ENCODE results near the gene ABR. TPM values are rescaled to one million over a fixed set of nuclear protein-coding genes. Genes with fewer than 3 reads are reported as not detected.
"Not testable (repeated sequence)": the region's sequence is repeated elsewhere in the genome, so short reads cannot be mapped to it uniquely, and the experiment has no call there.

Gene ABR
- total and polyA plus RNA-seq, 4 donors = 41.8 to 172 (median 120) TPM

- H3K27ac ChIP-seq (ENCODE audit: low read depth in 1 of 2, low read length in 2 of 2); DNase-seq; H3K9me3 ChIP-seq (ENCODE audit: control insufficient read depth, low read length); H3K27me3 ChIP-seq (ENCODE audit: control insufficient read depth in 1 of 2, insufficient read depth in 2 of 2, low read length in 1 of 2); H3K4me1 ChIP-seq (ENCODE audit: control insufficient read depth in 1 of 2, insufficient read depth in 2 of 2, low read length in 2 of 2); H3K4me3 ChIP-seq (ENCODE audit: low read length in 2 of 2); H3K36me3 ChIP-seq (ENCODE audit: control insufficient read depth in 1 of 2, insufficient read depth in 2 of 2, low read length in 1 of 2); ATAC-seq (ENCODE audit: low FRiP score): not testable (repeated sequence)
- intact Hi-C loops (cut with DNase I) = loop anchor here (10.0 kb wide), 2 partner anchors 90 to 100 kb away; no protein-coding TSS in a partner anchor
- whole genome bisulfite sequencing, 2 donors = 51 to 55% methylated on average over 2 of the region's 2 CpGs
Observed at GRCh38 chr17:974778-975177, 205.0 kb downstream of the ABR start.

DNA sequence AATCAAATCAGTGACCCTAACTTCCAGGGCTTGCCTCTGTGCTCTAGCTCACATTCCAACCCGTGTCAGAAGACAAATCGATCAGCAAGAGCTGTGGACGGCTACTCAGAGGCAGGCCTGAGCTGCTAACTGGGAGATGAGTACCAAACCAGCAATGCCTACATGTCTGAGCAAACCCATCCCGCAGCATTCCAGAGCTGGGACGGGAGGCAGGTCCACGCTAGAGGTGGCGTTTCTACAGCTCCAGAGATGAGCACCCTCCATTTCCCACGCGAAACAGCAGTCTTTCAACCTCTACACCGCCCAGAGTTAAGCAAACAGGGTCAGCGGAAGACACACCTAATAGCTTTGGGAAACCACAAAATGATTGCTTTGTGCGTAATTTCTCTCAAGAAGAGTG lies 206.7 kb downstream of the ABR start:
- Histone ChIP-seq H3K4me1 (ENCODE audit: control insufficient read depth in 1 of 2, insufficient read depth in 2 of 2, low read length in 2 of 2) (no peaks in the 10 kb centered on the region), H3K27ac (ENCODE audit: low read depth in 1 of 2, low read length in 2 of 2) (no peak overlapping the region), H3K36me3 (ENCODE audit: control insufficient read depth in 1 of 2, insufficient read depth in 2 of 2, low read length in 1 of 2) (no peaks in the 10 kb centered on the region), H3K4me3 (ENCODE audit: low read length in 2 of 2) (no peak overlapping the region), H3K27me3 (ENCODE audit: control insufficient read depth in 1 of 2, insufficient read depth in 2 of 2, low read length in 1 of 2) (no peaks in the 10 kb centered on the region), H3K9me3 (ENCODE audit: control insufficient read depth, low read length) (no peaks in the 10 kb centered on the region)
- intact Hi-C loops (cut with DNase I) = loop anchor here (10.0 kb wide), 2 partner anchors 88 to 98 kb away; no protein-coding TSS in a partner anchor
- WGBS, 2 donors = 87% methylated on average over 12 of the region's 12 CpGs
- ATAC-seq (ENCODE audit: low FRiP score) = no peak
- no peak for DNase-seq

DNA sequence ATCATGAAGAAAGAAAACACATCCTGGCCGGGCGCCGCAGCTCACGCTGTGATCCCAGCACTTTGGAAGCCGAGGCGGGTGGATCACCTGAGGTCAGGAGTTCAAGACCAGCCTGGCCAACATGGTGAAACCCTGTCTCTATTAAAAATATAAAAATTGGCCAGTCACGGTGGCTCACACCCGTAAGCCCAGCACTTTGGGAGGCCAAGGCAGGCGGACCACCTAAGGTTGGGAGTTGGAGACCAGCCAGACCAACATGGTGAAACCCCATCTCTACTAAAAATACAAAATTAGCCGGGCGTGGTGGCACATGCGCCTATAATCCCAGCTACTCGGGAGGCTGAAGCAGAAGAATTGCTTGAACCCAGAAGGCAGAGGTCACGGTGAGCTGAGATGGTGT lies 207.9 kb downstream of the ABR start:
- not testable (repeated sequence) for H3K27ac ChIP-seq (ENCODE audit: low read depth in 1 of 2, low read length in 2 of 2); H3K27me3 ChIP-seq (ENCODE audit: control insufficient read depth in 1 of 2, insufficient read depth in 2 of 2, low read length in 1 of 2); ATAC-seq (ENCODE audit: low FRiP score); H3K36me3 ChIP-seq (ENCODE audit: control insufficient read depth in 1 of 2, insufficient read depth in 2 of 2, low read length in 1 of 2); H3K9me3 ChIP-seq (ENCODE audit: control insufficient read depth, low read length); H3K4me3 ChIP-seq (ENCODE audit: low read length in 2 of 2); H3K4me1 ChIP-seq (ENCODE audit: control insufficient read depth in 1 of 2, insufficient read depth in 2 of 2, low read length in 2 of 2)
- peak in 1 of 2 donors; percentile 43 for DNase-seq
- intact Hi-C loops (cut with DNase I) = loop anchor here (10.0 kb wide), 2 partner anchors 87 to 97 kb away; no protein-coding TSS in a partner anchor
- 93 to 94% methylated on average over 14 of the region's 14 CpGs for WGBS, 2 donors

DNA sequence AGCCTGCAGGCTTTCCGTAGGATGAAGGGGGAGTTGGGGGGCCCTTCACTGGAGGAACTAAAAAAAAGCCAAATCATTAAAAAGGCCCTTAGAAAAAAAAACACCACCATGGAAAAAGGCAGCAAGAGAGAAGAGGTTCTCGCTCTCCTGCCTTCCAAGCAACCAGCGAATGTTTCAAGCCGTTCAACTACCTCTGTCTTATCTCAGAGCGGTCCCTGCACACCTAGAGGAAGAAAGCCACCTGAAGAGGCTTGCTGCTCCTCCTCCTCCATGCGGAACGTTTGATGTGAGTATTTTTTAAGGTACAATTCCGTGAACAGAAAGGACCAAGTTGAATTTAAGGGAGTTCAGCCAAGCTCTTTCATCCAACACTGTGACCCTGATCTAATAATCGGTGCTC lies 209.4 kb downstream of the ABR start:
- Histone ChIP-seq H3K9me3 (ENCODE audit: control insufficient read depth, low read length) (no peaks in the 10 kb centered on the region), H3K36me3 (ENCODE audit: control insufficient read depth in 1 of 2, insufficient read depth in 2 of 2, low read length in 1 of 2) (no peaks in the 10 kb centered on the region), H3K4me1 (ENCODE audit: control insufficient read depth in 1 of 2, insufficient read depth in 2 of 2, low read length in 2 of 2) (no peaks in the 10 kb centered on the region), H3K4me3 (ENCODE audit: low read length in 2 of 2) (no peak overlapping the region), H3K27ac (ENCODE audit: low read depth in 1 of 2, low read length in 2 of 2) (no peak overlapping the region), H3K27me3 (ENCODE audit: control insufficient read depth in 1 of 2, insufficient read depth in 2 of 2, low read length in 1 of 2) (no peaks in the 10 kb centered on the region)
- WGBS, 2 donors = 52 to 66% methylated on average over 9 of the region's 9 CpGs
- no peak for DNase-seq
- intact Hi-C loops (cut with DNase I) = loop anchor here (10.0 kb wide), 2 partner anchors 86 to 96 kb away; no protein-coding TSS in a partner anchor
- no peak for ATAC-seq (ENCODE audit: low FRiP score)

GRCh38 chr17:969811-970355 lies 209.9 kb downstream of the ABR start:
- 7 to 14% methylated on average over 18 of the region's 18 CpGs for WGBS, 2 donors
- no peaks in the 10 kb centered on the region for H3K9me3 ChIP-seq (ENCODE audit: control insufficient read depth, low read length)
- no peak overlapping the region for H3K27ac ChIP-seq (ENCODE audit: low read depth in 1 of 2, low read length in 2 of 2)
- H3K4me1 ChIP-seq (ENCODE audit: control insufficient read depth in 1 of 2, insufficient read depth in 2 of 2, low read length in 2 of 2) = no peaks in the 10 kb centered on the region
- no peak overlapping the region for H3K4me3 ChIP-seq (ENCODE audit: low read length in 2 of 2)
- no peaks in the 10 kb centered on the region for H3K36me3 ChIP-seq (ENCODE audit: control insufficient read depth in 1 of 2, insufficient read depth in 2 of 2, low read length in 1 of 2)
- DNase-seq = no peak
- intact Hi-C loops (cut with DNase I) = loop anchor here (10.0 kb wide), 2 partner anchors 85 to 95 kb away; no protein-coding TSS in a partner anchor
- no peaks in the 10 kb centered on the region for H3K27me3 ChIP-seq (ENCODE audit: control insufficient read depth in 1 of 2, insufficient read depth in 2 of 2, low read length in 1 of 2)
- peak; percentile 26 for ATAC-seq (ENCODE audit: low FRiP score)

DNA sequence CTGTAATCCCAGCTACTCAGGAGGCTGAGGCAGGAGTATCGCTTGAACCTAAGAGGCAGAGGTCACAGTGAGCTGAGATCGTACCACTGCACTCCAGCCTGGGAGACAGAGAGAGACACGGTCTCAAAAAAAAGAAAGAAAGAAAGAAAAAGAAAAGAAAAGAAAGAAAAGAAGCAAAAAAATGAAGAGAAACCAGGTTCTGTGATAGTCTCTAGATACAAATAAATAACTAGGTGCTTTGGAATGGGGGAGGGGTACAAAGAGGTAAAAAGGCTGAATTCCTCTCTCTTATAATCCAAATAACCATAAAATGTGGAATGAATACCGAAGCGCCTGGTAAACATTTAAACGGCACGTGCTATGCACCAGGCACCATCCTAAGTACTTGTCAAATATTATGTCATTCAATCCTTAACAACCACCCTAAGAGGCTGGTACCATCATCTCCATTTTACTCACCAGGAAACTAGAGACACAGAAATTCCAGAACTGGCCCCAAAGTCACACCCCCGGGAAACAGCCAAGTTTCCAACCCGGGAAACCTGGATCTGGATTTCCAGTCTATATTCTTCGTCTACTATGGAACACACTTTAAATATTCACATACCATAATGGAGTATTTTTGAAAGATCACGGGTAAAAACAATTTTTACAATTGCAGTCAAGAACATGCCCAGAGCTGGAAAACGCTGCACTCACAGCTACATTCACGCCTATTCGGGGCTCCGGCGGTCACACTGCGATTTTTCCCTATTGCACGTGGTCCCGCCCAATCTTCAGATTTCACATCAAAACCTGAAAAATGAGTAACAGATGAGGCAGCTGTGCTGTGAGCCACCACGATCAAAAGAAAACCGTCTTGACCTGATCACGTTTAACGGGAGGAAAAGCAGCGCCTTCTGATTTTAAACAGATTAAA lies 210.7 kb downstream of the ABR start:
- intact Hi-C loops (cut with DNase I) = no loop called here
- Histone ChIP-seq H3K27me3 (ENCODE audit: control insufficient read depth in 1 of 2, insufficient read depth in 2 of 2, low read length in 1 of 2) (no peaks in the 10 kb centered on the region), H3K9me3 (ENCODE audit: control insufficient read depth, low read length) (no peaks in the 10 kb centered on the region), H3K36me3 (ENCODE audit: control insufficient read depth in 1 of 2, insufficient read depth in 2 of 2, low read length in 1 of 2) (no peaks in the 10 kb centered on the region), H3K27ac (ENCODE audit: low read depth in 1 of 2, low read length in 2 of 2) (no peak overlapping the region), H3K4me3 (ENCODE audit: low read length in 2 of 2) (no peak overlapping the region), H3K4me1 (ENCODE audit: control insufficient read depth in 1 of 2, insufficient read depth in 2 of 2, low read length in 2 of 2) (no peaks in the 10 kb centered on the region)
- ATAC-seq (ENCODE audit: low FRiP score) (no peak), DNase-seq (no peak)
- 75 to 85% methylated on average over 24 of the region's 24 CpGs for whole genome bisulfite sequencing, 2 donors

GRCh38 chr17:967122-967521 lies 212.7 kb downstream of the ABR start:
- H3K9me3 ChIP-seq (ENCODE audit: control insufficient read depth, low read length) = no peaks in the 10 kb centered on the region
- H3K4me1 ChIP-seq (ENCODE audit: control insufficient read depth in 1 of 2, insufficient read depth in 2 of 2, low read length in 2 of 2) = no peaks in the 10 kb centered on the region
- 91 to 93% methylated on average over 9 of the region's 9 CpGs for WGBS, 2 donors
- no peaks in the 10 kb centered on the region for H3K36me3 ChIP-seq (ENCODE audit: control insufficient read depth in 1 of 2, insufficient read depth in 2 of 2, low read length in 1 of 2)
- no peak overlapping the region for H3K4me3 ChIP-seq (ENCODE audit: low read length in 2 of 2)
- H3K27me3 ChIP-seq (ENCODE audit: control insufficient read depth in 1 of 2, insufficient read depth in 2 of 2, low read length in 1 of 2) = no peaks in the 10 kb centered on the region
- DNase-seq (no peak), ATAC-seq (ENCODE audit: low FRiP score) (no peak)
- H3K27ac ChIP-seq (ENCODE audit: low read depth in 1 of 2, low read length in 2 of 2) = no peak overlapping the region
- intact Hi-C loops (cut with DNase I) = no loop called here

GRCh38 chr17:965311-965989 lies 214.3 kb downstream of the ABR start:
- intact Hi-C loops (cut with DNase I) = no loop called here
- Histone ChIP-seq H3K4me3 (ENCODE audit: low read length in 2 of 2) (no peak overlapping the region), H3K36me3 (ENCODE audit: control insufficient read depth in 1 of 2, insufficient read depth in 2 of 2, low read length in 1 of 2) (no peaks in the 10 kb centered on the region), H3K9me3 (ENCODE audit: control insufficient read depth, low read length) (no peaks in the 10 kb centered on the region), H3K27ac (ENCODE audit: low read depth in 1 of 2, low read length in 2 of 2) (no peak overlapping the region), H3K4me1 (ENCODE audit: control insufficient read depth in 1 of 2, insufficient read depth in 2 of 2, low read length in 2 of 2) (no peaks in the 10 kb centered on the region), H3K27me3 (ENCODE audit: control insufficient read depth in 1 of 2, insufficient read depth in 2 of 2, low read length in 1 of 2) (no peaks in the 10 kb centered on the region)
- ATAC-seq (ENCODE audit: low FRiP score) = no peak
- 68 to 76% methylated on average over 12 of the region's 12 CpGs for WGBS, 2 donors
- DNase-seq = no peak
